ENCODE measurements around the gene XKR8. TPM values are rescaled to one million over a fixed set of nuclear protein-coding genes. Genes with fewer than 3 reads are reported as not detected.

Gene XKR8
- total RNA-seq, 2 experiments from 2014 or later, result 3.2 to 4.8 TPM

GRCh38 chr1:27938488-27938887 lies 21.3 kb upstream of the XKR8 start:
- no peak overlapping the region for H3K4me3 Mint-ChIP-seq
- peaks cover 15% of the 10 kb centered on the region for H3K27me3 Mint-ChIP-seq (ENCODE audit: low read depth)
- intact Hi-C loops (cut with micrococcal nuclease), result no loop called here
- peaks cover 26% of the 10 kb centered on the region for H3K4me1 Mint-ChIP-seq (ENCODE audit: low read depth)
- no peak overlapping the region for H3K27ac Mint-ChIP-seq
- no peak for DNase-seq
- CTCF ChIA-PET, result interaction anchor here (1.5 kb wide), 1 partner anchor 40 kb away, joined by 4 read pairs; no protein-coding TSS in a partner anchor
- no peaks in the 10 kb centered on the region for H3K9me3 Mint-ChIP-seq
- H3K36me3 Mint-ChIP-seq (ENCODE audit: low read depth), result no peaks in the 10 kb centered on the region

- H3K9me3 Mint-ChIP-seq, result no peaks in the 10 kb centered on the region
- peak overlapping the region; percentile 15 for H3K27ac Mint-ChIP-seq
- H3K4me1 Mint-ChIP-seq (ENCODE audit: low read depth), result peaks cover 26% of the 10 kb centered on the region
- no peaks in the 10 kb centered on the region for H3K36me3 Mint-ChIP-seq (ENCODE audit: low read depth)
- CTCF ChIA-PET, result interaction anchor here (0.5 to 1.8 kb wide), 14 partner anchors 10 to 1141 kb away, joined by 3 to 7 read pairs (median 3); no protein-coding TSS in a partner anchor
- intact Hi-C loops (cut with micrococcal nuclease), result loop anchor here (1.0 to 2.0 kb wide), 4 partner anchors 39 to 269 kb away; partner anchors contain the start of gene EYA3
- DNase-seq, result peak; percentile 90
- H3K4me3 Mint-ChIP-seq, result no peak overlapping the region
- peaks cover 7% of the 10 kb centered on the region for H3K27me3 Mint-ChIP-seq (ENCODE audit: low read depth)
Measured at GRCh38 chr1:27940297-27940696, 19.5 kb upstream of the XKR8 start.

GRCh38 chr1:27940870-27941560 lies 18.8 kb upstream of the XKR8 start:
- CTCF ChIA-PET, result interaction anchor here (0.5 to 1.8 kb wide), 14 partner anchors 9 to 1140 kb away, joined by 3 to 7 read pairs (median 3); no protein-coding TSS in a partner anchor
- Mint-ChIP-seq H3K4me1 (ENCODE audit: low read depth) (peaks cover 23% of the 10 kb centered on the region), H3K27me3 (ENCODE audit: low read depth) (peaks cover under 1% of the 10 kb centered on the region), H3K4me3 (no peak overlapping the region), H3K36me3 (ENCODE audit: low read depth) (no peaks in the 10 kb centered on the region), H3K27ac (no peak overlapping the region), H3K9me3 (no peaks in the 10 kb centered on the region)
- DNase-seq, result no peak
- intact Hi-C loops (cut with micrococcal nuclease), result loop anchor here (1.0 to 2.0 kb wide), 4 partner anchors 38 to 268 kb away; partner anchors contain the start of gene EYA3

- intact Hi-C loops (cut with micrococcal nuclease), result loop anchor here (2.0 kb wide), 3 partner anchors 83 to 267 kb away; partner anchors contain the start of gene EYA3
- Mint-ChIP-seq H3K27ac (no peak overlapping the region), H3K36me3 (ENCODE audit: low read depth) (no peaks in the 10 kb centered on the region), H3K9me3 (no peaks in the 10 kb centered on the region), H3K27me3 (ENCODE audit: low read depth) (no peaks in the 10 kb centered on the region), H3K4me3 (no peak overlapping the region), H3K4me1 (ENCODE audit: low read depth) (peaks cover 23% of the 10 kb centered on the region)
- DNase-seq, result no peak
- CTCF ChIA-PET, result interaction anchor here (0.6 to 1.8 kb wide), 5 partner anchors 8 to 419 kb away, joined by 3 to 8 read pairs (median 5); no protein-coding TSS in a partner anchor
Measured at GRCh38 chr1:27941671-27942540, 17.9 kb upstream of the XKR8 start.

- Mint-ChIP-seq H3K27ac (no peak overlapping the region), H3K4me3 (no peak overlapping the region), H3K9me3 (no peaks in the 10 kb centered on the region), H3K36me3 (ENCODE audit: low read depth) (no peaks in the 10 kb centered on the region), H3K27me3 (ENCODE audit: low read depth) (no peaks in the 10 kb centered on the region), H3K4me1 (ENCODE audit: low read depth) (peaks cover 21% of the 10 kb centered on the region)
- CTCF ChIA-PET, result interaction anchor here (1.0 kb wide), 2 partner anchors 9 to 87 kb away, joined by 3 read pairs; no protein-coding TSS in a partner anchor
- intact Hi-C loops (cut with micrococcal nuclease), result no loop called here
- DNase-seq, result no peak
Measured at GRCh38 chr1:27945020-27945419, 14.8 kb upstream of the XKR8 start.

GRCh38 chr1:27949027-27949426 lies 10.7 kb upstream of the XKR8 start:
- no peaks in the 10 kb centered on the region for H3K9me3 Mint-ChIP-seq
- no peak for DNase-seq
- no peaks in the 10 kb centered on the region for H3K36me3 Mint-ChIP-seq (ENCODE audit: low read depth)
- H3K27me3 Mint-ChIP-seq (ENCODE audit: low read depth), result no peaks in the 10 kb centered on the region
- intact Hi-C loops (cut with micrococcal nuclease), result no loop called here
- CTCF ChIA-PET, result interaction anchor here (0.5 to 1.1 kb wide), 4 partner anchors 8 to 138 kb away, joined by 3 to 4 read pairs (median 3); no protein-coding TSS in a partner anchor
- peaks cover 3% of the 10 kb centered on the region for H3K4me1 Mint-ChIP-seq (ENCODE audit: low read depth)
- H3K27ac Mint-ChIP-seq, result no peak overlapping the region
- no peak overlapping the region for H3K4me3 Mint-ChIP-seq

GRCh38 chr1:27951396-27951795 lies 8.4 kb upstream of the XKR8 start:
- no peak overlapping the region for H3K4me3 Mint-ChIP-seq
- no peaks in the 10 kb centered on the region for H3K36me3 Mint-ChIP-seq (ENCODE audit: low read depth)
- no peaks in the 10 kb centered on the region for H3K4me1 Mint-ChIP-seq (ENCODE audit: low read depth)
- CTCF ChIA-PET, result interaction anchor here (1.1 to 1.3 kb wide), 3 partner anchors 16 to 262 kb away, joined by 3 read pairs; no protein-coding TSS in a partner anchor
- no peak for DNase-seq
- H3K27ac Mint-ChIP-seq, result no peak overlapping the region
- H3K27me3 Mint-ChIP-seq (ENCODE audit: low read depth), result no peaks in the 10 kb centered on the region
- intact Hi-C loops (cut with micrococcal nuclease), result no loop called here
- H3K9me3 Mint-ChIP-seq, result no peaks in the 10 kb centered on the region

GRCh38 chr1:27952147-27952546 lies 7.6 kb upstream of the XKR8 start:
- intact Hi-C loops (cut with micrococcal nuclease), result no loop called here

GRCh38 chr1:27954186-27954585 lies 5.6 kb upstream of the XKR8 start:
- CTCF ChIA-PET, result no interaction called here
- H3K27me3 Mint-ChIP-seq (ENCODE audit: low read depth), result no peaks in the 10 kb centered on the region
- peaks cover 5% of the 10 kb centered on the region for H3K4me1 Mint-ChIP-seq (ENCODE audit: low read depth)
- no peaks in the 10 kb centered on the region for H3K36me3 Mint-ChIP-seq (ENCODE audit: low read depth)
- no peak overlapping the region for H3K27ac Mint-ChIP-seq
- H3K4me3 Mint-ChIP-seq, result no peak overlapping the region
- no peak for DNase-seq
- no peaks in the 10 kb centered on the region for H3K9me3 Mint-ChIP-seq
- intact Hi-C loops (cut with micrococcal nuclease), result no loop called here

More at GRCh38 chr1:27952147-27952546, 7.6 kb upstream of the XKR8 start:
- Mint-ChIP-seq H3K36me3 (ENCODE audit: low read depth) (no peaks in the 10 kb centered on the region), H3K9me3 (no peaks in the 10 kb centered on the region), H3K27me3 (ENCODE audit: low read depth) (no peaks in the 10 kb centered on the region), H3K27ac (no peak overlapping the region), H3K4me1 (ENCODE audit: low read depth) (no peaks in the 10 kb centered on the region), H3K4me3 (no peak overlapping the region)
- CTCF ChIA-PET, result interaction anchor here (1.3 kb wide), 1 partner anchor 17 kb away, joined by 3 read pairs; no protein-coding TSS in a partner anchor
- DNase-seq, result no peak

- Mint-ChIP-seq H3K4me1 (ENCODE audit: low read depth) (peaks cover 8% of the 10 kb centered on the region), H3K27me3 (ENCODE audit: low read depth) (no peaks in the 10 kb centered on the region), H3K36me3 (ENCODE audit: low read depth) (no peaks in the 10 kb centered on the region), H3K27ac (no peak overlapping the region), H3K9me3 (no peaks in the 10 kb centered on the region), H3K4me3 (no peak overlapping the region)
- DNase-seq, result no peak
- CTCF ChIA-PET, result interaction anchor here (1.5 kb wide), 1 partner anchor 16 kb away, joined by 3 read pairs; no protein-coding TSS in a partner anchor
- intact Hi-C loops (cut with micrococcal nuclease), result loop anchor here (5.0 kb wide), 1 partner anchor 93 kb away; no protein-coding TSS in a partner anchor
Measured at GRCh38 chr1:27955076-27955475, 4.7 kb upstream of the XKR8 start.

- Mint-ChIP-seq H3K9me3 (no peaks in the 10 kb centered on the region), H3K4me3 (no peak overlapping the region), H3K4me1 (ENCODE audit: low read depth) (peaks cover 18% of the 10 kb centered on the region), H3K27ac (no peak overlapping the region), H3K36me3 (ENCODE audit: low read depth) (no peaks in the 10 kb centered on the region), H3K27me3 (ENCODE audit: low read depth) (no peaks in the 10 kb centered on the region)
- intact Hi-C loops (cut with micrococcal nuclease), result loop anchor here (5.0 kb wide), 1 partner anchor 94 kb away; no protein-coding TSS in a partner anchor
- DNase-seq, result no peak
- CTCF ChIA-PET, result interaction anchor here (0.6 kb wide), 1 partner anchor 152 kb away, joined by 3 read pairs; no protein-coding TSS in a partner anchor
Measured at GRCh38 chr1:27956761-27957160, 3.0 kb upstream of the XKR8 start.

GRCh38 chr1:27957655-27958054 lies 2.1 kb upstream of the XKR8 start:
- intact Hi-C loops (cut with micrococcal nuclease), result loop anchor here (5.0 kb wide), 1 partner anchor 95 kb away; no protein-coding TSS in a partner anchor
- CTCF ChIA-PET, result interaction anchor here (0.6 to 1.1 kb wide), 4 partner anchors 9 to 153 kb away, joined by 3 to 5 read pairs (median 3); no protein-coding TSS in a partner anchor
- H3K9me3 Mint-ChIP-seq, result no peaks in the 10 kb centered on the region
- H3K4me3 Mint-ChIP-seq, result no peak overlapping the region
- no peak overlapping the region for H3K27ac Mint-ChIP-seq
- no peaks in the 10 kb centered on the region for H3K27me3 Mint-ChIP-seq (ENCODE audit: low read depth)
- peaks cover 21% of the 10 kb centered on the region for H3K4me1 Mint-ChIP-seq (ENCODE audit: low read depth)
- DNase-seq, result no peak
- no peaks in the 10 kb centered on the region for H3K36me3 Mint-ChIP-seq (ENCODE audit: low read depth)
